OCI-LY7 (cell line): Measurements from ENCODE around the gene TBC1D1. TPM values are rescaled to one million over a fixed set of nuclear protein-coding genes. Genes with fewer than 3 reads are reported as not detected.

ENCODE experiments used
- BruUV-seq: library from RNA; stranded (reverse); fragments of 400-500 nt; replicated peaks from 2 replicates; lab custom pipeline; 2021; lab: Mats Ljungman, UMichigan
- CTCF ChIA-PET: fragments of 300-600 bp; sonication (Branson Sonifier 250); formaldehyde crosslinking; loops from one replicate; lab custom pipeline; 2022; ENCODE audit warnings: antibody characterized with exemption; ENCODE audit not compliant: unreplicated experiment; lab: Charles Lee
- POLR2A ChIA-PET: fragments of 300-600 bp; sonication (Branson Sonifier 250); formaldehyde crosslinking; loops from one replicate; lab custom pipeline; 2022; ENCODE audit warnings: antibody characterized with exemption; lab: Charles Lee
- DNase-seq: peaks from one replicate; pipeline ENCODE4 v3.0.0-alpha.2; 2015; ENCODE audit warnings: low spot score
- H2AFZ ChIP-seq: fragments of 200-600 bp; sonication (generic), shearing (Covaris generic); 2 replicates; pipeline ENCODE4 v1.6.1; 2014; ENCODE audit warnings: mild to moderate bottlenecking, antibody characterized with exemption, low read length, moderate library complexity
- H3K27ac ChIP-seq: fragments of 200-600 bp; sonication (generic); 2 replicates; pipeline ENCODE4 v1.5.1; 2014; ENCODE audit warnings: mixed run types, low read depth, mild to moderate bottlenecking, moderate library complexity, low read length, inconsistent platforms; ENCODE audit not compliant: poor library complexity, severe bottlenecking
- H3K36me3 ChIP-seq: fragments of 200-600 bp; sonication (generic); 2 replicates; pipeline ENCODE4 v1.6.1; 2014; ENCODE audit warnings: mild to moderate bottlenecking, antibody characterized with exemption, low read length, moderate library complexity, mixed read lengths; ENCODE audit not compliant: insufficient read depth
- H3K4me1 ChIP-seq: fragments of 200-600 bp; sonication (generic); 2 replicates; pipeline ENCODE4 v1.5.1; 2014; ENCODE audit warnings: mild to moderate bottlenecking, low read length; ENCODE audit not compliant: insufficient read depth, poor library complexity, severe bottlenecking
- H3K4me2 ChIP-seq: fragments of 200-600 bp; sonication (generic); 2 replicates; pipeline ENCODE4 v1.6.1; 2014; ENCODE audit warnings: mild to moderate bottlenecking, low read length
- H3K4me3 ChIP-seq: fragments of 200-600 bp; sonication (generic); 2 replicates; pipeline ENCODE4 v1.5.1; 2014; ENCODE audit warnings: mild to moderate bottlenecking, low read depth, low read length; ENCODE audit not compliant: poor library complexity, severe bottlenecking
- H3K79me2 ChIP-seq: fragments of 200-600 bp; sonication (generic); 2 replicates; pipeline ENCODE4 v1.6.1; 2016; ENCODE audit warnings: low read depth, mild to moderate bottlenecking, low read length, moderate library complexity, mixed read lengths; ENCODE audit not compliant: insufficient read depth
- H3K9me2 ChIP-seq: fragments of 200-600 bp; sonication (generic); 2 replicates; pipeline ENCODE4 v1.6.1; 2016; ENCODE audit warnings: mild to moderate bottlenecking, low read length, mixed read lengths; ENCODE audit not compliant: insufficient read depth
- H3K9me3 ChIP-seq: fragments of 200-600 bp; sonication (generic); 2 replicates; pipeline ENCODE4 v1.6.1; 2014; ENCODE audit warnings: mild to moderate bottlenecking, mixed run types, low read length, mixed read lengths
- H4K20me1 ChIP-seq: fragments of 200-600 bp; sonication (generic); 2 replicates; pipeline ENCODE4 v1.6.1; 2014; ENCODE audit warnings: mild to moderate bottlenecking, antibody characterized with exemption, low read length, moderate library complexity, mixed read lengths; ENCODE audit not compliant: insufficient read depth
- EZH2phosphoT487 ChIP-seq: fragments of 200-600 bp; sonication (generic); IDR thresholded peaks from 2 replicates; pipeline ENCODE4 v1.6.1; 2018; ENCODE audit warnings: low read depth, borderline replicate concordance, mild to moderate bottlenecking, mixed run types, antibody characterized with exemption, low read length, moderate library complexity, mixed read lengths
- intact Hi-C: fragments of 100-400 bp; cut with micrococcal nuclease; formaldehyde crosslinking; loops from one replicate; pipeline ENCODE4 v1.10.0; 2022; ENCODE audit not compliant: unreplicated experiment
- total RNA-seq, 2 experiments: library from RNA; depleted of rRNA in 1 of 2; stranded (reverse); fragments of >200 nt in 1 of 2; shearing (Covaris generic) in 1 of 2; gene quantifications; 2 replicates each; pipeline ENCODE4 v1.2.3, GENCODE V29; 2014 to 2022
- TF ChIP-seq, protein P1 (sequence below): fragments of 200-600 bp; sonication (generic); conservative IDR thresholded peaks from 2 replicates; pipeline ENCODE4 v1.5.1; 2014; ENCODE audit warnings: mild to moderate bottlenecking, antibody characterized with exemption, low read length, moderate library complexity, mixed read lengths

Gene TBC1D1
- total RNA-seq, 2 experiments from 2014 or later = 539 to 545 TPM

GRCh38 chr4:37893164-37893563 lies 2.3 kb downstream of the TBC1D1 start:
- intact Hi-C loops = loop anchor here (2.0 kb wide), 3 partner anchors 84 to 206 kb away; partner anchors contain the start of gene RELL1
- Histone ChIP-seq H3K9me2 (no peaks in the 10 kb centered on the region), H2AFZ (peak overlapping the region; percentile 86; the same call in 1 of the 2 replicates), H3K4me2 (peak overlapping the region; percentile 82), H4K20me1 (no peaks in the 10 kb centered on the region), H3K79me2 (peaks cover 31% of the 10 kb centered on the region; the same call in 1 of the 2 replicates), H3K27ac (peak overlapping the region; percentile 78), H3K4me3 (peak overlapping the region; percentile 76), H3K9me3 (no peaks in the 10 kb centered on the region), H3K4me1 (peaks cover 26% of the 10 kb centered on the region), H3K36me3 (peaks cover 16% of the 10 kb centered on the region; the same call in 1 of the 2 replicates)
- ChIA-PET POLR2A (interaction anchor here (0.5 to 2.6 kb wide), 7 partner anchors 8 to 229 kb away, joined by 3 to 32 read pairs (median 6); partner anchors contain the start of gene PGM2), CTCF (no interaction called here)
- TF ChIP-seq, protein P1, sequence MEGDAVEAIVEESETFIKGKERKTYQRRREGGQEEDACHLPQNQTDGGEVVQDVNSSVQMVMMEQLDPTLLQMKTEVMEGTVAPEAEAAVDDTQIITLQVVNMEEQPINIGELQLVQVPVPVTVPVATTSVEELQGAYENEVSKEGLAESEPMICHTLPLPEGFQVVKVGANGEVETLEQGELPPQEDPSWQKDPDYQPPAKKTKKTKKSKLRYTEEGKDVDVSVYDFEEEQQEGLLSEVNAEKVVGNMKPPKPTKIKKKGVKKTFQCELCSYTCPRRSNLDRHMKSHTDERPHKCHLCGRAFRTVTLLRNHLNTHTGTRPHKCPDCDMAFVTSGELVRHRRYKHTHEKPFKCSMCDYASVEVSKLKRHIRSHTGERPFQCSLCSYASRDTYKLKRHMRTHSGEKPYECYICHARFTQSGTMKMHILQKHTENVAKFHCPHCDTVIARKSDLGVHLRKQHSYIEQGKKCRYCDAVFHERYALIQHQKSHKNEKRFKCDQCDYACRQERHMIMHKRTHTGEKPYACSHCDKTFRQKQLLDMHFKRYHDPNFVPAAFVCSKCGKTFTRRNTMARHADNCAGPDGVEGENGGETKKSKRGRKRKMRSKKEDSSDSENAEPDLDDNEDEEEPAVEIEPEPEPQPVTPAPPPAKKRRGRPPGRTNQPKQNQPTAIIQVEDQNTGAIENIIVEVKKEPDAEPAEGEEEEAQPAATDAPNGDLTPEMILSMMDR = no peak
- no peak for TF ChIP-seq EZH2phosphoT487
- BruUV-seq = no TSS peak
- no peak for DNase-seq

- no peak for DNase-seq
- H3K27ac ChIP-seq = no peak overlapping the region
- CTCF ChIA-PET = interaction anchor here (0.6 to 1.0 kb wide), 2 partner anchors 27 to 44 kb away, joined by 3 to 7 read pairs; no protein-coding TSS in a partner anchor
- peaks cover 31% of the 10 kb centered on the region; the same call in 1 of the 2 replicates for H3K79me2 ChIP-seq
- intact Hi-C loops = no loop called here
- no peak overlapping the region for H3K4me2 ChIP-seq
- no TSS peak for BruUV-seq
- no peaks in the 10 kb centered on the region for H4K20me1 ChIP-seq
- no peaks in the 10 kb centered on the region for H3K9me2 ChIP-seq
- no peaks in the 10 kb centered on the region for H3K9me3 ChIP-seq
- peaks cover 16% of the 10 kb centered on the region for H3K36me3 ChIP-seq
- H2AFZ ChIP-seq = no peak overlapping the region
- no peak overlapping the region for H3K4me3 ChIP-seq
- POLR2A ChIA-PET = interaction anchor here (0.9 to 3.1 kb wide), 5 partner anchors 9 to 95 kb away, joined by 3 to 13 read pairs (median 3); no protein-coding TSS in a partner anchor
- H3K4me1 ChIP-seq = peaks cover 22% of the 10 kb centered on the region
- TF ChIP-seq, protein P1 = no peak
- no peak for TF ChIP-seq EZH2phosphoT487
Observed at GRCh38 chr4:37895271-37895670, 4.4 kb downstream of the TBC1D1 start.
